ENCODE measurements around the gene DHRS11.

The DHRS11 gene

GRCh38 chr17:36591434-36592315 is at the start of gene DHRS11:
Gene DHRS11, plus strand, starts transcription at chr17:36591879. Its CDS starts 131 bp downstream, at chr17:36592010.
- no peak for DNase-seq (ENCODE audit: low read depth)

- no peak for DNase-seq (ENCODE audit: low read depth)
Measured at GRCh38 chr17:36542755-36543154, 48.9 kb upstream of the DHRS11 start.

- DNase-seq (ENCODE audit: low read depth): no peak
Measured at GRCh38 chr17:36544044-36544306, 47.7 kb upstream of the DHRS11 start.

- no peak for DNase-seq (ENCODE audit: low read depth)
Measured at GRCh38 chr17:36544307-36545076, 47.2 kb upstream of the DHRS11 start, which contains the start of gene GGNBP2. Gene GGNBP2, plus strand, starts transcription at chr17:36544919. Its CDS starts 806 bp downstream, at chr17:36545725.

GRCh38 chr17:36545077-36545464 is 46.6 kb upstream of the DHRS11 start:
- DNase-seq (ENCODE audit: low read depth): no peak

GRCh38 chr17:36545465-36546417 is 45.9 kb upstream of the DHRS11 start:
- no peak for DNase-seq (ENCODE audit: low read depth)

- no peak for DNase-seq (ENCODE audit: low read depth)
Measured at GRCh38 chr17:36546418-36547093, 45.1 kb upstream of the DHRS11 start.

GRCh38 chr17:36547776-36548175 is 43.9 kb upstream of the DHRS11 start:
- DNase-seq (ENCODE audit: low read depth): no peak

- no peak for DNase-seq (ENCODE audit: low read depth)
Measured at GRCh38 chr17:36550491-36551417, 40.9 kb upstream of the DHRS11 start.

GRCh38 chr17:36553459-36553858 is 38.2 kb upstream of the DHRS11 start:
- DNase-seq (ENCODE audit: low read depth): no peak

GRCh38 chr17:36566081-36566480 is 25.6 kb upstream of the DHRS11 start:
- DNase-seq (ENCODE audit: low read depth): no peak

GRCh38 chr17:36575028-36575427 is 16.7 kb upstream of the DHRS11 start:
- no peak for DNase-seq (ENCODE audit: low read depth)

- DNase-seq (ENCODE audit: low read depth): no peak
Measured at GRCh38 chr17:36576793-36577192, 14.9 kb upstream of the DHRS11 start.

GRCh38 chr17:36578671-36579070 is 13.0 kb upstream of the DHRS11 start:
- DNase-seq (ENCODE audit: low read depth): no peak

- DNase-seq (ENCODE audit: low read depth): no peak
Measured at GRCh38 chr17:36583787-36584186, 7.9 kb upstream of the DHRS11 start.

GRCh38 chr17:36586138-36586537 is 5.5 kb upstream of the DHRS11 start:
- DNase-seq (ENCODE audit: low read depth): no peak

- no peak for DNase-seq (ENCODE audit: low read depth)
Measured at GRCh38 chr17:36590082-36590481, 1.6 kb upstream of the DHRS11 start.

GRCh38 chr17:36592316-36592715 is 637 bp downstream of the DHRS11 start:
- DNase-seq (ENCODE audit: low read depth): no peak

- no peak for DNase-seq (ENCODE audit: low read depth)
Measured at GRCh38 chr17:36592716-36593321, 1.1 kb downstream of the DHRS11 start.

Data from HS-27A (cell line).